ENCODE results near the gene ZBED5.

Gene ZBED5

GRCh38 chr11:10809373-10810160 is 48.3 kb downstream of the ZBED5 start:
- H3K27ac ChIP-seq = peak overlapping the region; percentile 98
- TF ChIP-seq CTCF (IDR thresholded peaks at IDR 0.05) = no peak
- TF ChIP-seq ZFX (IDR thresholded peaks at IDR 0.05; ENCODE audit: borderline replicate concordance) = no peak

GRCh38 chr11:10808553-10809372 is 49.1 kb downstream of the ZBED5 start, which contains the start of gene EIF4G2:
Gene EIF4G2 (minus strand): TSS chr11:10808926.
- TF ChIP-seq ZFX (IDR thresholded peaks at IDR 0.05; ENCODE audit: borderline replicate concordance) = no peak
- no peak for TF ChIP-seq CTCF (IDR thresholded peaks at IDR 0.05)
- H3K27ac ChIP-seq = peak within 1 kb of the TSS; percentile 98

- no peak for TF ChIP-seq CTCF (IDR thresholded peaks at IDR 0.05)
- peak overlapping the region; percentile 98 for H3K27ac ChIP-seq
These were observed 49.7 kb downstream of the ZBED5 start for GRCh38 chr11:10808235-10808552.

GRCh38 chr11:10807493-10808234 is 50.2 kb downstream of the ZBED5 start:
- TF ChIP-seq ZFX (IDR thresholded peaks at IDR 0.05; ENCODE audit: borderline replicate concordance) (no peak), CTCF (IDR thresholded peaks at IDR 0.05) (no peak)
- peak overlapping the region; percentile 98 for H3K27ac ChIP-seq

GRCh38 chr11:10806206-10806605 is 51.6 kb downstream of the ZBED5 start:
- peak overlapping the region; percentile 98; the same call in 1 of the 2 replicates for H3K27ac ChIP-seq
- no peak for TF ChIP-seq CTCF (IDR thresholded peaks at IDR 0.05)
- TF ChIP-seq ZFX (IDR thresholded peaks at IDR 0.05; ENCODE audit: borderline replicate concordance) = no peak

- TF ChIP-seq CTCF (IDR thresholded peaks at IDR 0.05) (no peak), ZFX (IDR thresholded peaks at IDR 0.05; ENCODE audit: borderline replicate concordance) (no peak)
- peak overlapping the region; percentile 98; the same call in 1 of the 2 replicates for H3K27ac ChIP-seq
These were observed 52.1 kb downstream of the ZBED5 start for GRCh38 chr11:10805741-10806140.

Data from 22Rv1 (cell line).